HEK293 (cell line): ENCODE results near the gene PARP6.
A peak's percentile ranks its signal among the peaks of the same experiment; 100 is the strongest.

ENCODE experiments used
- BCL11B ChIP-seq: fragments of 450-650 bp; formaldehyde crosslinking; IDR thresholded peaks from 2 replicates; pipeline ENCODE4 v1.5.1; 2016; ENCODE audit warnings: low read depth, missing biosample characterization, missing genetic modification characterization
- GLIS1 ChIP-seq: fragments of 450-650 bp; formaldehyde crosslinking; IDR thresholded peaks from 2 replicates; pipeline ENCODE4 v1.5.1; 2016; ENCODE audit warnings: missing biosample characterization, missing genetic modification characterization
- GLIS2 ChIP-seq: fragments of 450-650 bp; formaldehyde crosslinking; IDR thresholded peaks from 2 replicates; pipeline ENCODE4 v1.5.1; 2016; ENCODE audit warnings: missing biosample characterization, missing genetic modification characterization
- SETDB1 ChIP-seq: IDR thresholded peaks from one replicate; pipeline ENCODE4 v1.6.1; 2017; ENCODE audit warnings: mild to moderate bottlenecking, low read length, moderate library complexity, mixed read lengths; ENCODE audit not compliant: insufficient read length
- ZFP3 ChIP-seq: fragments of 450-650 bp; formaldehyde crosslinking; IDR thresholded peaks from 2 replicates; pipeline ENCODE4 v1.5.1; 2016; ENCODE audit warnings: low read depth, missing biosample characterization, missing genetic modification characterization
- ZFP37 ChIP-seq: fragments of 450-650 bp; formaldehyde crosslinking; IDR thresholded peaks from 2 replicates; pipeline ENCODE4 v1.5.1; 2016; ENCODE audit warnings: missing biosample characterization, missing genetic modification characterization
- ZNF155 ChIP-seq: fragments of 450-650 bp; formaldehyde crosslinking; IDR thresholded peaks from 2 replicates; pipeline ENCODE4 v1.5.1; 2016; ENCODE audit warnings: missing biosample characterization, missing genetic modification characterization
- ZNF221 ChIP-seq: fragments of 450-650 bp; formaldehyde crosslinking; IDR thresholded peaks from 2 replicates; pipeline ENCODE4 v1.5.1; 2017; ENCODE audit warnings: missing biosample characterization, missing genetic modification characterization, borderline replicate concordance
- ZNF302 ChIP-seq: fragments of 450-650 bp; formaldehyde crosslinking; IDR thresholded peaks from 2 replicates; pipeline ENCODE4 v1.5.1; 2016; ENCODE audit warnings: missing biosample characterization, missing genetic modification characterization, low read depth
- ZNF404 ChIP-seq: fragments of 450-650 bp; formaldehyde crosslinking; IDR thresholded peaks from 2 replicates; pipeline ENCODE4 v1.5.1; 2017; ENCODE audit warnings: missing biosample characterization, missing genetic modification characterization
- ZNF529 ChIP-seq: fragments of 450-650 bp; formaldehyde crosslinking; IDR thresholded peaks from 2 replicates; pipeline ENCODE4 v1.5.1; 2017; ENCODE audit warnings: missing genetic modification characterization, missing biosample characterization; ENCODE audit not compliant: insufficient replicate concordance
- ZNF549 ChIP-seq: fragments of 450-650 bp; IDR thresholded peaks from 2 replicates; pipeline ENCODE4 v1.5.1; 2018; ENCODE audit warnings: missing biosample characterization, missing genetic modification characterization, mild to moderate bottlenecking, inconsistent platforms, moderate library complexity
- ZNF561 ChIP-seq: fragments of 450-650 bp; IDR thresholded peaks from 2 replicates; pipeline ENCODE4 v1.5.1; 2018; ENCODE audit warnings: missing biosample characterization, missing genetic modification characterization, borderline replicate concordance
- ZNF571 ChIP-seq: fragments of 450-650 bp; formaldehyde crosslinking; IDR thresholded peaks from 2 replicates; pipeline ENCODE4 v1.5.0; 2017; ENCODE audit warnings: missing biosample characterization, missing genetic modification characterization
- ZNF629 ChIP-seq: fragments of 450-650 bp; formaldehyde crosslinking; IDR thresholded peaks from 2 replicates; pipeline ENCODE4 v1.5.1; 2017; ENCODE audit warnings: missing biosample characterization, missing genetic modification characterization
- ZNF701 ChIP-seq: fragments of 450-650 bp; formaldehyde crosslinking; IDR thresholded peaks from 2 replicates; pipeline ENCODE4 v1.5.1; 2016; ENCODE audit warnings: missing biosample characterization, missing genetic modification characterization
- ZNF777 ChIP-seq: fragments of 450-650 bp; formaldehyde crosslinking; IDR thresholded peaks from 2 replicates; pipeline ENCODE4 v1.5.1; 2017; ENCODE audit warnings: missing biosample characterization, missing genetic modification characterization, borderline replicate concordance
- ZNF843 ChIP-seq: fragments of 450-650 bp; formaldehyde crosslinking; IDR thresholded peaks from 2 replicates; pipeline ENCODE4 v1.5.1; 2016; ENCODE audit warnings: missing biosample characterization, missing genetic modification characterization
- TF ChIP-seq, protein P1 (sequence below): fragments of 450-650 bp; formaldehyde crosslinking; conservative IDR thresholded peaks from 2 replicates; pipeline ENCODE4 v1.5.1; 2016; ENCODE audit warnings: low read depth, missing biosample characterization, missing genetic modification characterization
- TF ChIP-seq, protein P2 (sequence below): fragments of 450-650 bp; formaldehyde crosslinking; optimal IDR thresholded peaks from 2 replicates; pipeline ENCODE3; 2016; ENCODE audit warnings: missing biosample characterization, mild to moderate bottlenecking, missing genetic modification characterization
- TF ChIP-seq, protein P3 (sequence below): fragments of 450-650 bp; formaldehyde crosslinking; IDR thresholded peaks from 2 replicates; pipeline ENCODE4 v1.5.1; 2016; ENCODE audit warnings: missing biosample characterization, missing genetic modification characterization
- TF ChIP-seq, protein P4 (sequence below): fragments of 450-650 bp; formaldehyde crosslinking; IDR thresholded peaks from 2 replicates; pipeline ENCODE4 v1.5.1; 2017; ENCODE audit warnings: missing biosample characterization, mild to moderate bottlenecking, missing genetic modification characterization, moderate library complexity
- TF ChIP-seq, protein P5 (sequence below): fragments of 450-650 bp; formaldehyde crosslinking; IDR thresholded peaks from 2 replicates; pipeline ENCODE4 v1.5.1; 2016; ENCODE audit warnings: missing biosample characterization, missing genetic modification characterization
- TF ChIP-seq, protein P6 (sequence below): fragments of 450-650 bp; formaldehyde crosslinking; IDR thresholded peaks from 2 replicates; pipeline ENCODE4 v1.5.1; 2017; ENCODE audit warnings: missing biosample characterization, missing genetic modification characterization

The PARP6 gene

DNA sequence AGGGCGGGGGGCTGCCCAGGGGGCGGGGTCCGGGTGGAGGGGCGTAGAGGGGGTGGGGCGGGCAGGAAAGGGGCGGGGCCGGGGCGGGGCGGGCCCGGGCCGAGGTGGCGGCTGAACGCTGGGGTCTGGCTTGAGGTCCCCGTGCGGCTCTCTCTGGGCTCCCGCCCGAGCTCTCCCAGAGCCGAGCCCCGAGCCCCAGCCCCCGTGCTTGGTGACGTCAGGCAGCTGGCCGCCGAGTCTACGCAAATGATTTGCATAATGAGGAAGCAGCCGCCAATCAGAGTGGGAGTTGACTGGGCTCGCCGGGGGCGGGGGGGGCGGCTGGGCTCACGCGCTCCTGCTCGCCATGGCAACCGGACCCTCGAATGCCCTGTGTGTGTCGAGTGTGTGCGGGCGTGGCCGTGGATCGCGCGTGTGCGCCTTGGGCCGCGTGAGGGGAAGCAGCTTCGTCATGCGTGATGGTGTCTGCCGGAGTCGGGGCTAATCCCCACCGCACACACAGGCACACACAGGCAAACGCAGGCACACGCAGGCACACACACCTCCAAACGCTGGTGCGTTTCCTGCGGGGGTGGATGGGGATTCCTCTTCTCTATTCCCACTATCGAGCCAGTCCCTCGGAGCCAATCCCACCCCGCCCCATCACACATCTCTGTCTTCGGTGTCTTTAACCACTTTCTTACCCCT lies 47.8 kb upstream of the PARP6 start, which contains the start of gene CELF6 (continued):
- TF ChIP-seq, protein P1, sequence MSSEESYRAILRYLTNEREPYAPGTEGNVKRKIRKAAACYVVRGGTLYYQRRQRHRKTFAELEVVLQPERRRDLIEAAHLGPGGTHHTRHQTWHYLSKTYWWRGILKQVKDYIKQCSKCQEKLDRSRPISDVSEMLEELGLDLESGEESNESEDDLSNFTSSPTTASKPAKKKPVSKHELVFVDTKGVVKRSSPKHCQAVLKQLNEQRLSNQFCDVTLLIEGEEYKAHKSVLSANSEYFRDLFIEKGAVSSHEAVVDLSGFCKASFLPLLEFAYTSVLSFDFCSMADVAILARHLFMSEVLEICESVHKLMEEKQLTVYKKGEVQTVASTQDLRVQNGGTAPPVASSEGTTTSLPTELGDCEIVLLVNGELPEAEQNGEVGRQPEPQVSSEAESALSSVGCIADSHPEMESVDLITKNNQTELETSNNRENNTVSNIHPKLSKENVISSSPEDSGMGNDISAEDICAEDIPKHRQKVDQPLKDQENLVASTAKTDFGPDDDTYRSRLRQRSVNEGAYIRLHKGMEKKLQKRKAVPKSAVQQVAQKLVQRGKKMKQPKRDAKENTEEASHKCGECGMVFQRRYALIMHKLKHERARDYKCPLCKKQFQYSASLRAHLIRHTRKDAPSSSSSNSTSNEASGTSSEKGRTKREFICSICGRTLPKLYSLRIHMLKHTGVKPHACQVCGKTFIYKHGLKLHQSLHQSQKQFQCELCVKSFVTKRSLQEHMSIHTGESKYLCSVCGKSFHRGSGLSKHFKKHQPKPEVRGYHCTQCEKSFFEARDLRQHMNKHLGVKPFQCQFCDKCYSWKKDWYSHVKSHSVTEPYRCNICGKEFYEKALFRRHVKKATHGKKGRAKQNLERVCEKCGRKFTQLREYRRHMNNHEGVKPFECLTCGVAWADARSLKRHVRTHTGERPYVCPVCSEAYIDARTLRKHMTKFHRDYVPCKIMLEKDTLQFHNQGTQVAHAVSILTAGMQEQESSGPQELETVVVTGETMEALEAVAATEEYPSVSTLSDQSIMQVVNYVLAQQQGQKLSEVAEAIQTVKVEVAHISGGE (tag by site-specific recombination): peak; percentile 39; the same call in 1 of the 2 replicates
- TF ChIP-seq GLIS2 (tag by site-specific recombination) (peak; percentile 94), ZNF571 (tag by site-specific recombination) (no peak), ZNF549 (no peak), ZNF843 (peak; percentile 69), ZNF777 (peak; percentile 38; the same call in 1 of the 2 replicates), ZFP3 (tag by site-specific recombination) (no peak), ZNF561 (tag by site-specific recombination) (no peak), GLIS1 (peak; percentile 65), SETDB1 (no peak), ZNF221 (tag by site-specific recombination) (no peak), ZNF302 (tag by site-specific recombination) (no peak), ZNF701 (no peak), ZFP37 (peak; percentile 48; the same call in 1 of the 2 replicates), ZNF629 (tag by site-specific recombination) (peak; percentile 91), ZNF529 (tag by site-specific recombination) (no peak), BCL11B (tag by site-specific recombination) (no peak), ZNF155 (tag by site-specific recombination) (no peak), ZNF404 (no peak)
- TF ChIP-seq, protein P2, sequence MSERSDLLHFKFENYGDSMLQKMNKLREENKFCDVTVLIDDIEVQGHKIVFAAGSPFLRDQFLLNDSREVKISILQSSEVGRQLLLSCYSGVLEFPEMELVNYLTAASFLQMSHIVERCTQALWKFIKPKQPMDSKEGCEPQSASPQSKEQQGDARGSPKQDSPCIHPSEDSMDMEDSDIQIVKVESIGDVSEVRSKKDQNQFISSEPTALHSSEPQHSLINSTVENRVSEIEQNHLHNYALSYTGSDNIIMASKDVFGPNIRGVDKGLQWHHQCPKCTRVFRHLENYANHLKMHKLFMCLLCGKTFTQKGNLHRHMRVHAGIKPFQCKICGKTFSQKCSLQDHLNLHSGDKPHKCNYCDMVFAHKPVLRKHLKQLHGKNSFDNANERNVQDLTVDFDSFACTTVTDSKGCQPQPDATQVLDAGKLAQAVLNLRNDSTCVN (tag by site-specific recombination): peak; percentile 95
- TF ChIP-seq, protein P3, sequence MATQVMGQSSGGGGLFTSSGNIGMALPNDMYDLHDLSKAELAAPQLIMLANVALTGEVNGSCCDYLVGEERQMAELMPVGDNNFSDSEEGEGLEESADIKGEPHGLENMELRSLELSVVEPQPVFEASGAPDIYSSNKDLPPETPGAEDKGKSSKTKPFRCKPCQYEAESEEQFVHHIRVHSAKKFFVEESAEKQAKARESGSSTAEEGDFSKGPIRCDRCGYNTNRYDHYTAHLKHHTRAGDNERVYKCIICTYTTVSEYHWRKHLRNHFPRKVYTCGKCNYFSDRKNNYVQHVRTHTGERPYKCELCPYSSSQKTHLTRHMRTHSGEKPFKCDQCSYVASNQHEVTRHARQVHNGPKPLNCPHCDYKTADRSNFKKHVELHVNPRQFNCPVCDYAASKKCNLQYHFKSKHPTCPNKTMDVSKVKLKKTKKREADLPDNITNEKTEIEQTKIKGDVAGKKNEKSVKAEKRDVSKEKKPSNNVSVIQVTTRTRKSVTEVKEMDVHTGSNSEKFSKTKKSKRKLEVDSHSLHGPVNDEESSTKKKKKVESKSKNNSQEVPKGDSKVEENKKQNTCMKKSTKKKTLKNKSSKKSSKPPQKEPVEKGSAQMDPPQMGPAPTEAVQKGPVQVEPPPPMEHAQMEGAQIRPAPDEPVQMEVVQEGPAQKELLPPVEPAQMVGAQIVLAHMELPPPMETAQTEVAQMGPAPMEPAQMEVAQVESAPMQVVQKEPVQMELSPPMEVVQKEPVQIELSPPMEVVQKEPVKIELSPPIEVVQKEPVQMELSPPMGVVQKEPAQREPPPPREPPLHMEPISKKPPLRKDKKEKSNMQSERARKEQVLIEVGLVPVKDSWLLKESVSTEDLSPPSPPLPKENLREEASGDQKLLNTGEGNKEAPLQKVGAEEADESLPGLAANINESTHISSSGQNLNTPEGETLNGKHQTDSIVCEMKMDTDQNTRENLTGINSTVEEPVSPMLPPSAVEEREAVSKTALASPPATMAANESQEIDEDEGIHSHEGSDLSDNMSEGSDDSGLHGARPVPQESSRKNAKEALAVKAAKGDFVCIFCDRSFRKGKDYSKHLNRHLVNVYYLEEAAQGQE (tag by site-specific recombination): no peak
- TF ChIP-seq, protein P4, sequence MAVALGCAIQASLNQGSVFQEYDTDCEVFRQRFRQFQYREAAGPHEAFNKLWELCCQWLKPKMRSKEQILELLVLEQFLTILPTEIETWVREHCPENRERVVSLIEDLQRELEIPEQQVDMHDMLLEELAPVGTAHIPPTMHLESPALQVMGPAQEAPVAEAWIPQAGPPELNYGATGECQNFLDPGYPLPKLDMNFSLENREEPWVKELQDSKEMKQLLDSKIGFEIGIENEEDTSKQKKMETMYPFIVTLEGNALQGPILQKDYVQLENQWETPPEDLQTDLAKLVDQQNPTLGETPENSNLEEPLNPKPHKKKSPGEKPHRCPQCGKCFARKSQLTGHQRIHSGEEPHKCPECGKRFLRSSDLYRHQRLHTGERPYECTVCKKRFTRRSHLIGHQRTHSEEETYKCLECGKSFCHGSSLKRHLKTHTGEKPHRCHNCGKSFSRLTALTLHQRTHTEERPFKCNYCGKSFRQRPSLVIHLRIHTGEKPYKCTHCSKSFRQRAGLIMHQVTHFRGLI (tag by site-specific recombination): peak; percentile 73
- TF ChIP-seq, protein P5, sequence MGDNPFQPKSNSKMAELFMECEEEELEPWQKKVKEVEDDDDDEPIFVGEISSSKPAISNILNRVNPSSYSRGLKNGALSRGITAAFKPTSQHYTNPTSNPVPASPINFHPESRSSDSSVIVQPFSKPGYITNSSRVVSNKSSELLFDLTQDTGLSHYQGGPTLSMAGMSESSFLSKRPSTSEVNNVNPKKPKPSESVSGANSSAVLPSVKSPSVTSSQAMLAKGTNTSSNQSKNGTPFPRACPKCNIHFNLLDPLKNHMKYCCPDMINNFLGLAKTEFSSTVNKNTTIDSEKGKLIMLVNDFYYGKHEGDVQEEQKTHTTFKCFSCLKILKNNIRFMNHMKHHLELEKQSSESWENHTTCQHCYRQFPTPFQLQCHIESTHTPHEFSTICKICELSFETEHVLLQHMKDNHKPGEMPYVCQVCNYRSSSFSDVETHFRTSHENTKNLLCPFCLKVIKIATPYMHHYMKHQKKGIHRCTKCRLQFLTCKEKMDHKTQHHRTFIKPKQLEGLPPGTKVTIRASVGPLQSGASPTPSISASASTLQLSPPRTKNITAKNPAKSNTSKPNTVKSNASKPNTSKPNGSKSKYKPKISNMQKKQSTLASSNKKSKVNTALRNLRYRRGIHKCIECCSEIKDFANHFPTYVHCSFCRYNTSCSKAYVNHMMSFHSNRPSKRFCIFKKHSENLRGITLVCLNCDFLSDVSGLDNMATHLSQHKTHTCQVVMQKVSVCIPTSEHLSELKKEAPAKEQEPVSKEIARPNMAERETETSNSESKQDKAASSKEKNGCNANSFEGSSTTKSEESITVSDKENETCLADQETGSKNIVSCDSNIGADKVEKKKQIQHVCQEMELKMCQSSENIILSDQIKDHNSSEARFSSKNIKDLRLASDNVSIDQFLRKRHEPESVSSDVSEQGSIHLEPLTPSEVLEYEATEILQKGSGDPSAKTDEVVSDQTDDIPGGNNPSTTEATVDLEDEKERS (tag by site-specific recombination): no peak
- TF ChIP-seq, protein P6, sequence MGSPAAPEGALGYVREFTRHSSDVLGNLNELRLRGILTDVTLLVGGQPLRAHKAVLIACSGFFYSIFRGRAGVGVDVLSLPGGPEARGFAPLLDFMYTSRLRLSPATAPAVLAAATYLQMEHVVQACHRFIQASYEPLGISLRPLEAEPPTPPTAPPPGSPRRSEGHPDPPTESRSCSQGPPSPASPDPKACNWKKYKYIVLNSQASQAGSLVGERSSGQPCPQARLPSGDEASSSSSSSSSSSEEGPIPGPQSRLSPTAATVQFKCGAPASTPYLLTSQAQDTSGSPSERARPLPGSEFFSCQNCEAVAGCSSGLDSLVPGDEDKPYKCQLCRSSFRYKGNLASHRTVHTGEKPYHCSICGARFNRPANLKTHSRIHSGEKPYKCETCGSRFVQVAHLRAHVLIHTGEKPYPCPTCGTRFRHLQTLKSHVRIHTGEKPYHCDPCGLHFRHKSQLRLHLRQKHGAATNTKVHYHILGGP (tag by site-specific recombination): no peak
